Measurements from ENCODE around the gene BEND7. TPM values are rescaled to one million over a fixed set of nuclear protein-coding genes. Genes with fewer than 3 reads are reported as not detected.

BEND7 gene
- polyA plus RNA-seq, 1 of the 3 experiments (the other 2 are of a cell fraction), result 9.2 TPM

- no peak for DNase-seq
- peaks cover 15 to 16% of the 10 kb centered on the region in 2 experiments for H3K36me3 ChIP-seq (replicated peaks in 1 of 2; ENCODE audit: control insufficient read depth in 1 of 2, insufficient read depth in 2 of 2, low read length in 1 of 2)
- H3K27ac ChIP-seq (ENCODE audit: low read depth in 2 of 2, low read length in 1 of 2), result no peak overlapping the region
- H4K20me1 ChIP-seq (ENCODE audit: insufficient read depth), result no peaks in the 10 kb centered on the region
- no peaks in the 10 kb centered on the region for H3K27me3 ChIP-seq (ENCODE audit: insufficient read depth)
- no peaks in the 10 kb centered on the region for H3F3A ChIP-seq (replicated peaks; ENCODE audit: insufficient read depth)
- WGBS (ENCODE audit: low lambda C conversion rate), result 90% methylated on average over 9 of the region's 9 CpGs
- TF ChIP-seq YY1 (IDR thresholded peaks at IDR 0.05; ENCODE audit: low read depth) (no peak), RFX5 (IDR thresholded peaks at IDR 0.05; ENCODE audit: low read length) (no peak), SMC3 (IDR thresholded peaks at IDR 0.05; ENCODE audit: low read depth, low read length) (no peak), TCF12 (IDR thresholded peaks at IDR 0.05) (no peak), NRF1 (IDR thresholded peaks at IDR 0.05; ENCODE audit: low read depth, low read length) (no peak), CHD2 (IDR thresholded peaks at IDR 0.05; ENCODE audit: low read length, partially characterized antibody) (no peak)
- POLR2A ChIA-PET, result no interaction called here
- peaks cover 5 to 12% of the 10 kb centered on the region in 2 experiments; a peak in 2 of 4 replicates for H3K4me1 ChIP-seq (ENCODE audit: control insufficient read depth in 1 of 2, insufficient read depth in 2 of 2, low read depth in 1 of 2, low read length in 1 of 2)
- H2AFZ ChIP-seq (ENCODE audit: low read depth), result no peak overlapping the region
- H3K9me2 ChIP-seq, result no peaks in the 10 kb centered on the region
- peaks cover 12% of the 10 kb centered on the region; the same call in 1 of the 2 replicates for H3K79me2 ChIP-seq (ENCODE audit: insufficient read depth)
- no peak overlapping the region for H3K4me3 ChIP-seq (ENCODE audit: low read depth in 2 of 2, low read length in 1 of 2)
- H3K9ac ChIP-seq, result no peak overlapping the region
- H3K9me3 ChIP-seq, result no peaks in the 10 kb centered on the region
- CTCF ChIA-PET, result interaction anchor here (1.1 kb wide), 1 partner anchor 8 kb away, joined by 3 read pairs; no protein-coding TSS in a partner anchor
- H3K4me2 ChIP-seq, result no peak overlapping the region
Measured at GRCh38 chr10:13500201-13500600, 28.6 kb downstream of the BEND7 start.

GRCh38 chr10:13499150-13499549 is 29.7 kb downstream of the BEND7 start:
- no peak for DNase-seq
- no peaks in the 10 kb centered on the region for H3K9me2 ChIP-seq
- H3K9me3 ChIP-seq, result no peaks in the 10 kb centered on the region
- H4K20me1 ChIP-seq (ENCODE audit: insufficient read depth), result no peaks in the 10 kb centered on the region
- no peak overlapping the region for H3K4me2 ChIP-seq
- ChIA-PET CTCF (interaction anchor here (0.6 to 1.1 kb wide), 3 partner anchors 9 to 59 kb away, joined by 3 read pairs; no protein-coding TSS in a partner anchor), POLR2A (interaction anchor here (0.6 kb wide), 1 partner anchor 1070 kb away, joined by 4 read pairs; no protein-coding TSS in a partner anchor)
- H3K9ac ChIP-seq, result no peak overlapping the region
- H3K79me2 ChIP-seq (ENCODE audit: insufficient read depth), result peaks cover 12% of the 10 kb centered on the region; the same call in 1 of the 2 replicates
- H3K4me1 ChIP-seq (ENCODE audit: control insufficient read depth in 1 of 2, insufficient read depth in 2 of 2, low read depth in 1 of 2, low read length in 1 of 2), result peaks cover under 1 to 6% of the 10 kb centered on the region in 2 experiments; a peak in 2 of 4 replicates
- H3K36me3 ChIP-seq (replicated peaks in 1 of 2; ENCODE audit: control insufficient read depth in 1 of 2, insufficient read depth in 2 of 2, low read length in 1 of 2), result peaks cover 15 to 16% of the 10 kb centered on the region in 2 experiments
- H3K27ac ChIP-seq (ENCODE audit: low read depth in 2 of 2, low read length in 1 of 2), result no peak overlapping the region
- H2AFZ ChIP-seq (ENCODE audit: low read depth), result no peak overlapping the region
- H3K27me3 ChIP-seq (ENCODE audit: insufficient read depth), result no peaks in the 10 kb centered on the region
- no peak for TF ChIP-seq EZH2phosphoT487 (IDR thresholded peaks at IDR 0.05; ENCODE audit: borderline replicate concordance, low read depth)
- no peaks in the 10 kb centered on the region for H3F3A ChIP-seq (replicated peaks; ENCODE audit: insufficient read depth)
- no peak overlapping the region for H3K4me3 ChIP-seq (ENCODE audit: low read depth in 2 of 2, low read length in 1 of 2)
- over 99% methylated on average over 5 of the region's 5 CpGs for WGBS (ENCODE audit: low lambda C conversion rate)

GRCh38 chr10:13496931-13497330 is 31.9 kb downstream of the BEND7 start:
- no peak overlapping the region for H3K27ac ChIP-seq (ENCODE audit: low read depth in 2 of 2, low read length in 1 of 2)
- peaks cover 0 to under 1% of the 10 kb centered on the region in 2 experiments; a peak in 2 of 4 replicates for H3K4me1 ChIP-seq (ENCODE audit: control insufficient read depth in 1 of 2, insufficient read depth in 2 of 2, low read depth in 1 of 2, low read length in 1 of 2)
- no peak overlapping the region for H3K4me3 ChIP-seq (ENCODE audit: low read depth in 2 of 2, low read length in 1 of 2)
- H3K27me3 ChIP-seq (ENCODE audit: insufficient read depth), result no peaks in the 10 kb centered on the region
- no peak for DNase-seq
- H3F3A ChIP-seq (replicated peaks; ENCODE audit: insufficient read depth), result no peaks in the 10 kb centered on the region
- H3K79me2 ChIP-seq (ENCODE audit: insufficient read depth), result no peaks in the 10 kb centered on the region
- peaks cover 16 to 20% of the 10 kb centered on the region in 2 experiments for H3K36me3 ChIP-seq (replicated peaks in 1 of 2; ENCODE audit: control insufficient read depth in 1 of 2, insufficient read depth in 2 of 2, low read length in 1 of 2)
- H2AFZ ChIP-seq (ENCODE audit: low read depth), result no peak overlapping the region
- no peak overlapping the region for H3K9ac ChIP-seq
- H3K9me2 ChIP-seq, result no peaks in the 10 kb centered on the region
- WGBS (ENCODE audit: low lambda C conversion rate), result 93% methylated on average over 8 of the region's 8 CpGs
- H4K20me1 ChIP-seq (ENCODE audit: insufficient read depth), result no peaks in the 10 kb centered on the region
- ChIA-PET CTCF (interaction anchor here (1.1 to 2.6 kb wide), 3 partner anchors 28 to 57 kb away, joined by 4 to 9 read pairs (median 4); no protein-coding TSS in a partner anchor), POLR2A (interaction anchor here (0.6 kb wide), 1 partner anchor 781 kb away, joined by 4 read pairs; no protein-coding TSS in a partner anchor)
- H3K9me3 ChIP-seq, result no peaks in the 10 kb centered on the region
- no peak overlapping the region for H3K4me2 ChIP-seq
- TF ChIP-seq TAF1 (IDR thresholded peaks at IDR 0.05; ENCODE audit: borderline replicate concordance, low read depth, low read length), result no peak
- TF ChIP-seq MXI1 (IDR thresholded peaks at IDR 0.05; ENCODE audit: low read depth, low read length), result no peak
- no peak for TF ChIP-seq RFX5 (IDR thresholded peaks at IDR 0.05; ENCODE audit: low read length)
